ENCODE data around the gene KL.

The KL gene

DNA sequence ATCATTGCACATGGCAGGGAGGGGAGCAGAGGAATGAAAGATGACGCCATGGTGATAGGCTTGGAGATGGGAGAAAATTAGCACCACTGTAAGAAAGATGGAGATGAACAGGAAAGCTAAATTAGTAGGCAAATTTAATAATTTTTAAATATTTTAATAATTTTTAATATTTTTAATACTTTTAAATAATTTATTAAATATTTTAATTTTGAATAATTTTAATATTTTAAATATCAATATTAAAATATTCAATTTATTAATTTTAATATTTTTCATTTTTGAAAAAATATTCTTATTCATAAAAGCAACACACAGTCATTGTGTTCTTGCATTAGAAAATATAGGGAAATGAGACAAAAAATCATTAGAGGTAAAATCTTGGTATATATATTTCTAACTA is 15.9 kb upstream of the KL start:
- no peaks in the 10 kb centered on the region for H3K36me3 ChIP-seq (ENCODE audit: control insufficient read depth in 5 of 5, insufficient read depth in 5 of 5, low read length in 5 of 5)

DNA sequence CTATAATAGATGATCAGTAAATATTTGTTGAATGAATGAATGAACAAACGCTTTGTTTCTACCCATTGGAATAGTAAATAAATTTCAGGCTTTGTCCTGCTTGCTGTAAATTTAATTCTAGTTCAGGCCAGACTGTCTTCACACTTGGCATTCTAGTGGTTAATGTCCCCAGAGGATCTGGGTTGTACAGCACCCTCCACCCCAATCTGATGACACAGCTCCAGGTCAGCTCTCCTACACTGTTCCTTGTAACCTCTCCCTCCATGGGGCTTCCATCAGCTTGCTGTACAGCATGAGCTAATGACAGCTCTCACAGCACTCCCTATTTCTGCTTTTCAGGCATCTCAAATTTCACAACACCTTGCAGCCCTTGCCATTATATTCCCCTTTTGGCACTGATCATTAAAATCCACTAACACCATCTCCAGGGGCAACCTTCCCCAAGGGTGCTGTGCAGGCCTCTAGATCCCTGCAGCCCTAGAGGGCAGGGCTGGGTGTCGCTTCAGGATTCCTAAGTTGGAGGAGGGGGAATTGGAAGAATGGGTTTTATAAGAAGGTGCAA is 12.7 kb upstream of the KL start:
- H3K36me3 ChIP-seq (ENCODE audit: control insufficient read depth in 5 of 5, insufficient read depth in 5 of 5, low read length in 5 of 5), result no peaks in the 10 kb centered on the region
- peaks cover 0 to 12% (median 8%) of the 10 kb centered on the region in 5 donors for H3K9me3 ChIP-seq (ENCODE audit: control insufficient read depth in 5 of 5, low read length in 5 of 5)
- H3K27ac ChIP-seq (ENCODE audit: low read depth, low read length), result peak overlapping the region; percentile 77
- no peak overlapping the region for H3K9ac ChIP-seq (ENCODE audit: low read length in 5 of 5)
- no peak overlapping the region for H3K4me3 ChIP-seq (ENCODE audit: low read depth in 1 of 5, low read length in 5 of 5)
- no peaks in the 10 kb centered on the region for H3K27me3 ChIP-seq (ENCODE audit: control insufficient read depth in 5 of 5, insufficient read depth in 4 of 5, low read length in 5 of 5)
- peaks cover 5 to 22% (median 12%) of the 10 kb centered on the region in 5 donors for H3K4me1 ChIP-seq (ENCODE audit: control insufficient read depth in 5 of 5, insufficient read depth in 5 of 5, low read length in 5 of 5)

More for the DNA sequence above, 15.9 kb upstream of the KL start:
- peaks cover 0 to 3% (median 0%) of the 10 kb centered on the region in 5 donors for H3K9me3 ChIP-seq (ENCODE audit: control insufficient read depth in 5 of 5, low read length in 5 of 5)
- no peak overlapping the region for H3K4me3 ChIP-seq (ENCODE audit: low read depth in 1 of 5, low read length in 5 of 5)
- H3K27me3 ChIP-seq (ENCODE audit: control insufficient read depth in 5 of 5, insufficient read depth in 4 of 5, low read length in 5 of 5), result no peaks in the 10 kb centered on the region
- H3K4me1 ChIP-seq (ENCODE audit: control insufficient read depth in 5 of 5, insufficient read depth in 5 of 5, low read length in 5 of 5), result peaks cover 5 to 20% (median 12%) of the 10 kb centered on the region in 5 donors
- H3K9ac ChIP-seq (ENCODE audit: low read length in 5 of 5), result no peak overlapping the region
- no peak overlapping the region for H3K27ac ChIP-seq (ENCODE audit: low read depth, low read length)

DNA sequence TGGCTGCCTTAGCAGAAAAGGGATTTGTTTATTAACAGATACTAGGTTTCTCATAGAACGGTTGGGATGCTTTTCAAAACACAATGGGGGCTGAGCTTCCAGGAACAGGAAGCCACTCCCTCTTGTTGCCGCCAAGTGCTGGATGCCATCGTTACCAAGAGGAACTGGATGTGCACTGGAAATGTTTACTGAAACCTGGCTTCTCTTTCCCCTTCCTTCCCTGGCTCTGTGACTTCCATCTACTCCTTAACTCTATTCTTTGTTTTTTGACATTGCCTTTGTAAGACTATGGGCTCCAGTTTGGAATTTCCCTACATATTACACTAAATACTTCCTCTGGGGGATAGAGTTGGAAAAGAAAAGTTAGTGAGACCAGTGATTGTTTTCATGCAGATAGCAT is 11.7 kb upstream of the KL start:
- Histone ChIP-seq H3K9me3 (ENCODE audit: control insufficient read depth in 5 of 5, low read length in 5 of 5) (peaks cover 0 to 12% (median 8%) of the 10 kb centered on the region in 5 donors), H3K9ac (ENCODE audit: low read length in 5 of 5) (no peak overlapping the region), H3K27me3 (ENCODE audit: control insufficient read depth in 5 of 5, insufficient read depth in 4 of 5, low read length in 5 of 5) (no peaks in the 10 kb centered on the region), H3K4me3 (ENCODE audit: low read depth in 1 of 5, low read length in 5 of 5) (peak overlapping the region in 1 of 5 donors; percentile 18), H3K4me1 (ENCODE audit: control insufficient read depth in 5 of 5, insufficient read depth in 5 of 5, low read length in 5 of 5) (peaks cover 5 to 22% (median 14%) of the 10 kb centered on the region in 5 donors), H3K36me3 (ENCODE audit: control insufficient read depth in 5 of 5, insufficient read depth in 5 of 5, low read length in 5 of 5) (no peaks in the 10 kb centered on the region), H3K27ac (ENCODE audit: low read depth, low read length) (peak overlapping the region; percentile 77)

DNA sequence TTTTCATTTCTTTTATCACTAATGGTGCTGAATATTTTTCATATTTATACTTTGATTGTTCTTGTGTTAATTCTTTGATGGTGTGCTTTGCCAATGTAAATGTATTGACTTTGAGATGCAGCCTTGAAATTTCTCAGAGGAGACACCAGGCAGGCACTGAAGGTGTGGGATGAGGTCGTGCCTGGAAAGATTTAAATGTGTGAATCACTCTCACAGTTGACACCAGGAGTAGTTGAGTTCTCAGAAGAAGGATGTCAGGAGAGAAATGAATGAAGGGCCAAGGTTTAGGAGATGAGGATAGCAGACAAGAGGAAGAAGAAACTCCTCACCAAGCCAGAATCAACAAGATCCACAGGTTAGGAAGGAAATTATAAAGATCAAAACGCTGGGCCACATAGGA is 10.1 kb upstream of the KL start:
- Histone ChIP-seq H3K9ac (ENCODE audit: low read length in 5 of 5) (no peak overlapping the region), H3K27me3 (ENCODE audit: control insufficient read depth in 5 of 5, insufficient read depth in 4 of 5, low read length in 5 of 5) (no peaks in the 10 kb centered on the region), H3K4me3 (ENCODE audit: low read depth in 1 of 5, low read length in 5 of 5) (no peak overlapping the region), H3K27ac (ENCODE audit: low read depth, low read length) (no peak overlapping the region), H3K4me1 (ENCODE audit: control insufficient read depth in 5 of 5, insufficient read depth in 5 of 5, low read length in 5 of 5) (peaks cover 5 to 22% (median 14%) of the 10 kb centered on the region in 5 donors), H3K36me3 (ENCODE audit: control insufficient read depth in 5 of 5, insufficient read depth in 5 of 5, low read length in 5 of 5) (no peaks in the 10 kb centered on the region), H3K9me3 (ENCODE audit: control insufficient read depth in 5 of 5, low read length in 5 of 5) (peaks cover 0 to 12% (median 8%) of the 10 kb centered on the region in 5 donors)

DNA sequence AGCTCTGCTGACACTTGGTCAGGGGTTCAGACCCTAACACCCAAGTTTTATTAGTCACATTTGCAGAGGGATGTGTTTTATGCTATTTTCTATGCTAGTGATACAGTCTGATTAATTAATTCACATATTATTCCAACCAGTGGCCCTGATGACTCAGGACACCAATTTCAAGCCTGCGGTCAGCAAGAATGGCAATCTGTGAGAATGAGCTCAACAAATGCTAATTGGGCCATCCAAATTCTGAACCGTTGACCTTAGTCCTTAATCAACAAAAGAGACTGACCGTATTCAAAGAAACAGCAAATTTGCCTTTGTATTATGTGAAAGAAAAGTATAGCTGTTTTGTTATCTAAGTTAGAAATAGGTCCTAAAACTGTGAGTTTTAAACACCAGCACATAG is 9.6 kb upstream of the KL start:
- Histone ChIP-seq H3K4me3 (ENCODE audit: low read depth in 1 of 5, low read length in 5 of 5) (no peak overlapping the region), H3K36me3 (ENCODE audit: control insufficient read depth in 5 of 5, insufficient read depth in 5 of 5, low read length in 5 of 5) (no peaks in the 10 kb centered on the region), H3K27ac (ENCODE audit: low read depth, low read length) (no peak overlapping the region), H3K27me3 (ENCODE audit: control insufficient read depth in 5 of 5, insufficient read depth in 4 of 5, low read length in 5 of 5) (no peaks in the 10 kb centered on the region), H3K4me1 (ENCODE audit: control insufficient read depth in 5 of 5, insufficient read depth in 5 of 5, low read length in 5 of 5) (peaks cover 5 to 22% (median 14%) of the 10 kb centered on the region in 5 donors), H3K9me3 (ENCODE audit: control insufficient read depth in 5 of 5, low read length in 5 of 5) (peaks cover 0 to 12% (median 8%) of the 10 kb centered on the region in 5 donors), H3K9ac (ENCODE audit: low read length in 5 of 5) (no peak overlapping the region)

DNA sequence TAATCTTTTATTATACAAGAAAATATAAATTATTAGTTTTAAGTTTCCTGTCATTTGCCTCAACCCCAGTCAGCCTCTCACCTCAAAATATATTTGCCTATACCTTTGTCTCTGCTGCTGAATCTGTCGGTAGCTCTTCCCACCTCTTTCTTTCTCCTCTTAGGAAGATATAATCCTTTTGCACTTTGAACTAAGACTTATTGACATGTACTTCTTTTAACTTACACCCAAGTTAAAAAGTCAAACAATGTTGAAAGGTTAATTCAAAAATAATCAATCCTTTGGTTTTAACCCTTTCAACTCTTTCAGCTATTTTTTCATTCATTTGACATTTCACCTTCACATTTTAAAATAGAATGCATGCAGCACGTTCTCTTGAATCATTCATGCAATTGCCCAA is 9.0 kb upstream of the KL start:
- no peaks in the 10 kb centered on the region for H3K36me3 ChIP-seq (ENCODE audit: control insufficient read depth in 5 of 5, insufficient read depth in 5 of 5, low read length in 5 of 5)
- no peak overlapping the region for H3K4me3 ChIP-seq (ENCODE audit: low read depth in 1 of 5, low read length in 5 of 5)
- H3K27me3 ChIP-seq (ENCODE audit: control insufficient read depth in 5 of 5, insufficient read depth in 4 of 5, low read length in 5 of 5), result no peaks in the 10 kb centered on the region
- H3K9me3 ChIP-seq (ENCODE audit: control insufficient read depth in 5 of 5, low read length in 5 of 5), result peaks cover 0 to 12% (median 8%) of the 10 kb centered on the region in 5 donors
- peaks cover 5 to 22% (median 14%) of the 10 kb centered on the region in 5 donors for H3K4me1 ChIP-seq (ENCODE audit: control insufficient read depth in 5 of 5, insufficient read depth in 5 of 5, low read length in 5 of 5)
- no peak overlapping the region for H3K9ac ChIP-seq (ENCODE audit: low read length in 5 of 5)
- no peak overlapping the region for H3K27ac ChIP-seq (ENCODE audit: low read depth, low read length)

DNA sequence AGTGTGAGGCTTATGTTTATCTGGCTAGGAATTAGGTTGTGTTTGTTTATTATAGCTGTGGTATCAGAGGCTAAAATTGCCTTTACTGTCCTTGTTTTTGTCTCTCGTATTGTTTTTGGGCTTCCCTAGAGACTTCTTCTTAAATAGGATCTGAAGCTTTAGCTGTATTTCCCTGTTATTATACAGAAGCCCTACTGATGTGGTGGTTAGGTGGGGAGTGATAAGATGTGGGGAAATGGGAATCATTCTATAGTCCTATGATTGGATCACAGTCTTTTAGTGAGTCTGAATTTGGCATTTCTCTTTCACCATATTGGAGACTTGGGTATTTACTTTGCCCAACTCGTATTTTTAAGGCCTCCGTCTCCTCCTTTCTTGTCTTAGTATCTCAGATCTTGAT is 8.3 kb upstream of the KL start:
- Histone ChIP-seq H3K9me3 (ENCODE audit: control insufficient read depth in 5 of 5, low read length in 5 of 5) (peaks cover 0 to 12% (median 8%) of the 10 kb centered on the region in 5 donors), H3K4me3 (ENCODE audit: low read depth in 1 of 5, low read length in 5 of 5) (no peak overlapping the region), H3K27me3 (ENCODE audit: control insufficient read depth in 5 of 5, insufficient read depth in 4 of 5, low read length in 5 of 5) (no peaks in the 10 kb centered on the region), H3K4me1 (ENCODE audit: control insufficient read depth in 5 of 5, insufficient read depth in 5 of 5, low read length in 5 of 5) (peaks cover 5 to 22% (median 14%) of the 10 kb centered on the region in 5 donors), H3K27ac (ENCODE audit: low read depth, low read length) (no peak overlapping the region), H3K36me3 (ENCODE audit: control insufficient read depth in 5 of 5, insufficient read depth in 5 of 5, low read length in 5 of 5) (no peaks in the 10 kb centered on the region), H3K9ac (ENCODE audit: low read length in 5 of 5) (no peak overlapping the region)

DNA sequence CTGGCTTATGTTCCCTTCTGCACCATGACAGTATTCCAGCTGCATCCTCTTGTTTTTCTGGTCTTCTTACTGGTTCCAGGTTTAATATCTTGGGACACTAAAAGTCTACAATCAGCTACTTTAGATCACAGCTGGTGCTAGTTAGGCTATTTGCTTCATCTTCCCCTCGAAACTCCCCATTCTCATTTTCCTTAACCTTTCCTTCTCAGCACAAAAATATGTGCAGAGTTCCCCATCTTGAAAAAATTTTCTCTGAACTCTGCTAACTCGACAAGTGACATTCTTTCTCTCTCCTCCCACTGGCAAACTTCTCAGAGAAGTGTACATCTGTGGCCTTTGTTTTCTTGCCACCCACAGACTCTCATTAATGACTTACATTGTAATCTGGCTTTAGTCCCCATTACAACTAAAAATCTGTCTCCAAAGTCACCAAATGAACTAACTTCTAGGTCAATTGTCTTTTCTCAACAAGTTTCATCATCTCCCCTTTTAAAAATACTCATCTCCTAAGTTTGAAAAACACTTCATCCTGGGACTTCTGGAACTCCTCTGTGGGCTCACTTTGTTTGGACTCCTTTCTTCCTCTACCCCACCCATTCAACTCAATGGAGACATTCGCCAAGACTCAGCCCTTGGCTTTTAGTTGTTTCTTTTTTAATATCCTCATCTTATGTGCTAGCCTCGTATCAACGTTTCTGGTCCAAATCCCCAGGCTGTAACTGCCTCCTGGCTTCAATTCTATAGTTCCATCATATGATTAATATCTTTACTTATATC is 7.1 kb upstream of the KL start:
- no peak overlapping the region for H3K27ac ChIP-seq (ENCODE audit: low read depth, low read length)
- peaks cover 0 to 12% (median 8%) of the 10 kb centered on the region in 5 donors for H3K9me3 ChIP-seq (ENCODE audit: control insufficient read depth in 5 of 5, low read length in 5 of 5)
- H3K9ac ChIP-seq (ENCODE audit: low read length in 5 of 5), result no peak overlapping the region
- H3K4me1 ChIP-seq (ENCODE audit: control insufficient read depth in 5 of 5, insufficient read depth in 5 of 5, low read length in 5 of 5), result peaks cover 2 to 14% (median 9%) of the 10 kb centered on the region in 5 donors
- no peaks in the 10 kb centered on the region for H3K36me3 ChIP-seq (ENCODE audit: control insufficient read depth in 5 of 5, insufficient read depth in 5 of 5, low read length in 5 of 5)
- no peaks in the 10 kb centered on the region for H3K27me3 ChIP-seq (ENCODE audit: control insufficient read depth in 5 of 5, insufficient read depth in 4 of 5, low read length in 5 of 5)
- no peak overlapping the region for H3K4me3 ChIP-seq (ENCODE audit: low read depth in 1 of 5, low read length in 5 of 5)

DNA sequence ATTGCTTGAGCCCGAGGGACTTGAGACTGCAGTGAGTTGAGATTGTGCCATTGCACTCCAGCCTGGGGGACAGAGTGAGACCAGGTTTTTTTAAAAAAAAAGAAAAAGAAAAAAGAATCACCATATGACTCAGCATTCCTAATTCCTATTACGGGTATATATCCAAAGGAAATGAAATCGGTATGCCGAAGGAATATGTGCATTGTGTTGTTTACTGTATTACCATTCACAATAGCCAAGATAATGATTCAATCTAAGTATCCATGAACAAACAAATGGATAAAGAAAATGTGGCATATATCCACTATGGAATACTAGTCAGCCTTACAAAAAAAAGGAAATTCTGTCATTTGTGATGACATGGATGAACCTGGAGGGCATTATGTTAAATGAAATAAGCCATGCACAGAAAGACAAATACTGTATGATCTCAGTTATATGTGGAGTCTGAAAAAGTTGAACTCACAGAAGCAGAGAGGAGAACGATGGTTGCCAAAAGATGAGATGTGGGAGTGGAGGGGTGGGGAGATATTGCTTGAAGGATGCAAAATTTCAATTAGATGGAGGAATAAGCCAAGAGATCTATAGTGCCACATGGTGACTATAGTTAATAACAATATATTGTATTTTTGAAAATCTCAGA is 4.3 kb upstream of the KL start:
- no peak overlapping the region for H3K4me3 ChIP-seq (ENCODE audit: low read depth in 1 of 5, low read length in 5 of 5)
- no peaks in the 10 kb centered on the region for H3K36me3 ChIP-seq (ENCODE audit: control insufficient read depth in 5 of 5, insufficient read depth in 5 of 5, low read length in 5 of 5)
- no peaks in the 10 kb centered on the region for H3K27me3 ChIP-seq (ENCODE audit: control insufficient read depth in 5 of 5, insufficient read depth in 4 of 5, low read length in 5 of 5)
- H3K9me3 ChIP-seq (ENCODE audit: control insufficient read depth in 5 of 5, low read length in 5 of 5), result peaks cover 0 to 12% (median 8%) of the 10 kb centered on the region in 5 donors
- H3K27ac ChIP-seq (ENCODE audit: low read depth, low read length), result no peak overlapping the region
- H3K9ac ChIP-seq (ENCODE audit: low read length in 5 of 5), result no peak overlapping the region
- peaks cover 0 to 17% (median 10%) of the 10 kb centered on the region in 5 donors for H3K4me1 ChIP-seq (ENCODE audit: control insufficient read depth in 5 of 5, insufficient read depth in 5 of 5, low read length in 5 of 5)

DNA sequence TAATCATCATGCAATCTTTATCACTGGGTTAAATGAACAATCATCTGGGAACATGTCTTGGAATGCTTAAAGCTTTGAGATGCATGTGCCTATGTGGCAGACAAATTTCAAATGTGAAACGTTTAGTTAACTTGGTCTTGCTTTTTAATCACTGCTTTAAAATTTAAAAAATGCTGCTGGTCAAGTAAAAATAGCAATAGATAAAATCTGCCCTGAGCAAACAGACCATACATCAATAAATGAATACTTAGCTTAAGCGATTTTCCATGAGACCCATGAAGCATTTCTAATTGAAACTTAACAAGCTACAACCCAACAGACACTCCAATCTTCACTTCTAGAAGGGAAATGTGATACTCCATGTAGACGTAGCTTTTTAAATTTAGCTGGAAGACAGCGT is 1.9 kb upstream of the KL start:
- Histone ChIP-seq H3K27ac (ENCODE audit: low read depth, low read length) (peak overlapping the region; percentile 76), H3K27me3 (ENCODE audit: control insufficient read depth in 5 of 5, insufficient read depth in 4 of 5, low read length in 5 of 5) (no peaks in the 10 kb centered on the region), H3K9me3 (ENCODE audit: control insufficient read depth in 5 of 5, low read length in 5 of 5) (no peaks in the 10 kb centered on the region), H3K36me3 (ENCODE audit: control insufficient read depth in 5 of 5, insufficient read depth in 5 of 5, low read length in 5 of 5) (no peaks in the 10 kb centered on the region), H3K4me3 (ENCODE audit: low read depth in 1 of 5, low read length in 5 of 5) (no peak overlapping the region), H3K4me1 (ENCODE audit: control insufficient read depth in 5 of 5, insufficient read depth in 5 of 5, low read length in 5 of 5) (peaks cover 0 to 27% (median 17%) of the 10 kb centered on the region in 5 donors), H3K9ac (ENCODE audit: low read length in 5 of 5) (no peak overlapping the region)
